ENCODE data around the gene ANO8.

ANO8 gene

DNA sequence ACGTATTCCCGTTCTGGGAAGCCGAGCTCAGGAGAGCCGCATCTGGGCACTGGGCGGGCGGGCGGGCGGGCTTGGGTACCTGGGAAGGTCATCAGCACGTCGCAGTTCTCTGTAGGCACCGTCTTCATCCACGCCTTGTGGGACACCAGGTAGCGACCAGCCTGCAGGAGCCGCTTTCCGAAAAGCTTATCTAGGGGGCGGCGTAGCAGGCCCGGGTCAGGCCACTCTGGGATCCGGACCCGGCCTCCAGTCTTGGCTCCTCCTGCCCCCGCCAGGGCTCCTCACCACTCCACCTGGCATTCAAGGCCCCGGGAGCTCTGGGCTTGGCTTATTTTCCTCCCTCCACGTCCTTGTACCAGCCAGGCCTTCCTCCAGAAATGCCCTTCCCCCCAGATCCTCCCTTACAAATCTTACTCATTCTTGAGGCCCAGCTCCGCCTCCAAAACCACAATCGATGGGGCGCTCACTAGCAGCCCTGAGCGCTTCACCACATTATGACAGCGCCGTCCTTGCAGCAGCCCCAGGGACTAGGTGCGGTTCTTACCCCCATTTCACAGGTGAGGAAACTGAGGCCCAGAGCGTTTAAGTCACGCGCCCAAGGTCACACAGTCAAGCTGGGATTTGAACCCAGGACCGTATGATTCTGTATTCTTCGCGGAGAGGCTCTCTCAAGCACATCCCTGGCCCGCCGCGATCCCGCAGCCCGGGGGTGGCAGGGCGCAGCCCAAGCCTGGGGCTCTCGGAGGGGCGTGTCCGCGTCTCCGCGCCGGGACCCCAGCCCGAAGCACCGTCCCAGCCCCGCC lies 843 bp downstream of the ANO8 start:
- peak; percentile 79 for DNase-seq (ENCODE audit: low spot score)
- in situ Hi-C loops (cut with MboI; ENCODE audit: low sequenced_read_pairs, unreplicated experiment), result no loop called here

DNA sequence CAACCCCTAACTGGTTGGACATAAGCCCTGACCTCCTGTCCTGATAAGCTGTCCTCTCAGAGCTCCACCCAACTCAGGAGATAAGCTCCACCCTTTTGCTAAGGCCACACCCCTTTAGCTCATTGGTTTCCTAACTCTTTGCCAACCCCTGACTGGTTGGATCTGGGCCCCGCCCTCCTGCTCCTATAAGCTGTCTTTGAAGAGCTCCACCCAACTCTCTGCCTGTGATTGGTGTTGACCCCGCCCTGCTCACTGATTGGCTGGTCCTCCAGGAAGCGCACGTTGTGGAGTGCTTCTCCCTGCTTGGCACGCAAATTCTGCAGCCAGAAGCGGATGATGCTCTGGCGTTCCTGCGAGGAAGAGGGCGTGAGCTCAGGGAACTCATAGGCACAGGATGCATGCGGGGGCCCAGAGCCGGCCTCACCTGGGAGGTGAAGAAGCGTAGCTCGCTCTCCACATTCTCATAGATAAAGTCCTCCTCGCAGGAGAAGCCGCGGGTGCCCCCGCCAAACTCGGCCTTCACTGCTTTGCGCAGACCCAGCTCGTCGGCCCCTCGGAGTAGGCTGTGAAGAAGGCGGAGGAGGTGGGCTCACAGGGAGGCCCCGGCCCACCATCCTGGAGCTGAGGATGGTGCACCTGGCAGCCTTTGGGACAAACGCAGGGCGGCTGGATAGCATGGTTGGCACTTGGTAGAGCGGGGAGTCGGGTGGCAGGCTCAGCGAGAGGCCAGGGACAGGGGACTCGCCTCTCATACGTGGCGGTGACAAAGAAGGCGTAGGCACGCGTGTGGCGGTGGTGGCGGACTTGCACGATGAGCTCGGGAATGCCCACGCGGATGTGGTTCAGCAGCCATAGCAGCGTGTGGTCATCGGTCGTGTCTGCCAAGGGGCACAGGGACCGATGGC lies 1.7 kb downstream of the ANO8 start:
- in situ Hi-C loops (cut with MboI; ENCODE audit: low sequenced_read_pairs, unreplicated experiment), result no loop called here
- TF ChIP-seq, protein P1, sequence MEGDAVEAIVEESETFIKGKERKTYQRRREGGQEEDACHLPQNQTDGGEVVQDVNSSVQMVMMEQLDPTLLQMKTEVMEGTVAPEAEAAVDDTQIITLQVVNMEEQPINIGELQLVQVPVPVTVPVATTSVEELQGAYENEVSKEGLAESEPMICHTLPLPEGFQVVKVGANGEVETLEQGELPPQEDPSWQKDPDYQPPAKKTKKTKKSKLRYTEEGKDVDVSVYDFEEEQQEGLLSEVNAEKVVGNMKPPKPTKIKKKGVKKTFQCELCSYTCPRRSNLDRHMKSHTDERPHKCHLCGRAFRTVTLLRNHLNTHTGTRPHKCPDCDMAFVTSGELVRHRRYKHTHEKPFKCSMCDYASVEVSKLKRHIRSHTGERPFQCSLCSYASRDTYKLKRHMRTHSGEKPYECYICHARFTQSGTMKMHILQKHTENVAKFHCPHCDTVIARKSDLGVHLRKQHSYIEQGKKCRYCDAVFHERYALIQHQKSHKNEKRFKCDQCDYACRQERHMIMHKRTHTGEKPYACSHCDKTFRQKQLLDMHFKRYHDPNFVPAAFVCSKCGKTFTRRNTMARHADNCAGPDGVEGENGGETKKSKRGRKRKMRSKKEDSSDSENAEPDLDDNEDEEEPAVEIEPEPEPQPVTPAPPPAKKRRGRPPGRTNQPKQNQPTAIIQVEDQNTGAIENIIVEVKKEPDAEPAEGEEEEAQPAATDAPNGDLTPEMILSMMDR (IDR thresholded peaks at IDR 0.05; ENCODE audit: borderline replicate concordance, control extremely low read depth, extremely low read depth, insufficient read depth, missing control alignments), result no peak
- no peak for DNase-seq (ENCODE audit: low spot score)

More for the DNA sequence above, 843 bp downstream of the ANO8 start:
- TF ChIP-seq, protein P1 (IDR thresholded peaks at IDR 0.05; ENCODE audit: borderline replicate concordance, control extremely low read depth, extremely low read depth, insufficient read depth, missing control alignments), result no peak

DNA sequence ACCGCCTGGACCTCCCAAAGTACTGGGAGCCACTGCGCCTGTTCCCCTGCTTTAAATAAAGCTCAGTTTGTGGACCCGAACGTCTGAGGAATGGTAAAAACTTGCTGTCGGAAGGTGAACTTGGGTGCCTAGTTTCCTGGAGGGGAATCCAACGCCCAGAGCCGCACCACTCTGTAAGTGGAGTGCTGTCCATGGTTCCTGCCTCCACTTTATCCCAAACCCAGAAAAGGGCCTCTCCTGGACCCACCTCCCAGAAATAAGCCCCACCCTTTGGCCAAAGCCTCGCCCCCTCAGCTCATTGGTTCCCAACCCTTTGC lies 2.3 kb downstream of the ANO8 start:
- DNase-seq (ENCODE audit: low spot score), result no peak
- in situ Hi-C loops (cut with MboI; ENCODE audit: low sequenced_read_pairs, unreplicated experiment), result no loop called here
- TF ChIP-seq, protein P1 (IDR thresholded peaks at IDR 0.05; ENCODE audit: borderline replicate concordance, control extremely low read depth, extremely low read depth, insufficient read depth, missing control alignments), result no peak

DNA sequence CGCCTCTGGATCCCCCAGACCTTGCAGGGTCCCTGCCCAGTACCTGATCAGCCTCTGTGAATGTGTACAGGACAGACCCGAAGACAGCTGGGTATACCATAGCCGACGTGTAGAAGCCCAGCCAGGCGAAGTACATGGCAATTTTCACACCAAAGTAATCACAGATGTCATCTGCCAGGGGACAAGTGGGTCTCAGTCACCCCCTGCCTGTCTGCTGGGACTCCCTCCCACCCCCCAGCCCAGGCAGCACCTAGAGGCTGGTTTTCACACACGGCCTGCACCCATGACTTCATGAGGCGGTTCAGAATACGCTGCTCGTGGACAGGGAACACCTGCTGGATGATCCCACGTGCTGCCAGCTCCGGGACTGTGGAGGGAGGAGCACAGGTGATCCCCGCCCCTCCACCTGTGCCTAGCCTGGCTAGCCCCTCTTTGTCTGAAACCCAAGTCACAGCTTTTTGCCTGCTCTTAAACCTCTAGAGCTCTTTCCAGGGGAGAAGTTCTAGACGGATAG lies 3.6 kb downstream of the ANO8 start:
- TF ChIP-seq, protein P1 (IDR thresholded peaks at IDR 0.05; ENCODE audit: borderline replicate concordance, control extremely low read depth, extremely low read depth, insufficient read depth, missing control alignments), result no peak
- DNase-seq (ENCODE audit: low spot score), result no peak
- in situ Hi-C loops (cut with MboI; ENCODE audit: low sequenced_read_pairs, unreplicated experiment), result no loop called here

DNA sequence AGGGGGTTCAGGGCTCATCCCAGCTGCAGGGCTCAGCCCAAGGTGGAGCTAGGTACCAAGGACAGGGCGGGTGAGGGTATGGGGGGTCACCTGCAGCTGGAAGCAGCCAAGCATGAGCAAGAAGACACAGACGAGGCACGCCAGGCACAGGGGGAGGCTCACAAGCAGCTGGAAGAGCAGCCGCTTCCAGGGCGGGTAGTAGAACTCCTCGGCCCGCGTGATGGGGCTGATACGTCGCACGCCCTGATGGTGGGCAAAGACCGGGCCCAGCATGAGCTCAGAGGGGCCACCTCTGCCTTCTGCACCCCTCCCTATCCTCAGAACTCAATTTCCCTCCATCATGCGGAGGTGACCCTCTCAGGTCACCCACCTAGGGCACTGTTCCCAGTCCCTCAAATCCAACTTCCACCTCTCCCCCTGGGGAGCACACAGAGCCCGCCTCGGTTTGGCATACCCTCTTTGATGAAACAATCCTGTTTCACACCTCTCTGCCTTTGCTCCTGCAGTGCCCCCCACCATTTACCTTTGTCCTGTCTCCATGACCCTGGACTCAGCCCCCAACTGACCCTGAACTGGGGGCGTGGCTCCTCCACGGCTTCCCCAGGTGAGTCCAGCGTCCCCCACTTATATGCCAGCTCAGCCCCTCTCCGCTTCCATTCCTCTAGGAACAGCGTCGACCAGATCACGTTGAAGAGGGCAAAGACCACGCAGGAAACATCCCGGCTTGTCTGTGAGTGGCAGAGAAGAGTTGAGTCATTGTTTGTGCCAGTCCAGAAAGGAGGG lies 4.2 kb downstream of the ANO8 start:
- TF ChIP-seq, protein P1 (IDR thresholded peaks at IDR 0.05; ENCODE audit: borderline replicate concordance, control extremely low read depth, extremely low read depth, insufficient read depth, missing control alignments), result no peak
- in situ Hi-C loops (cut with MboI; ENCODE audit: low sequenced_read_pairs, unreplicated experiment), result no loop called here
- DNase-seq (ENCODE audit: low spot score), result no peak
